Measurements from ENCODE around the gene ATF6.

ATF6 gene

GRCh38 chr1:161736335-161736969 is 29.7 kb upstream of the ATF6 start:
- DNase-seq (ENCODE audit: low read depth) = no peak
- H3K4me3 ChIP-seq (replicated peaks; ENCODE audit: low read depth, low read length) = no peak overlapping the region
- TF ChIP-seq CTCF (IDR thresholded peaks at IDR 0.05; ENCODE audit: low read length, missing control alignments) = no peak

GRCh38 chr1:161737625-161738024 is 28.5 kb upstream of the ATF6 start:
- H3K4me3 ChIP-seq (replicated peaks; ENCODE audit: low read depth, low read length) = no peak overlapping the region
- no peak for TF ChIP-seq CTCF (IDR thresholded peaks at IDR 0.05; ENCODE audit: low read length, missing control alignments)
- DNase-seq (ENCODE audit: low read depth) = no peak

GRCh38 chr1:161738627-161739287 is 27.4 kb upstream of the ATF6 start:
- peak; percentile 64 for TF ChIP-seq CTCF (IDR thresholded peaks at IDR 0.05; ENCODE audit: low read length, missing control alignments)
- H3K4me3 ChIP-seq (replicated peaks; ENCODE audit: low read depth, low read length) = no peak overlapping the region
- DNase-seq (ENCODE audit: low read depth) = peak; percentile 89

GRCh38 chr1:161739865-161740566 is 26.1 kb upstream of the ATF6 start:
- no peak for DNase-seq (ENCODE audit: low read depth)
- H3K4me3 ChIP-seq (replicated peaks; ENCODE audit: low read depth, low read length) = no peak overlapping the region
- TF ChIP-seq CTCF (IDR thresholded peaks at IDR 0.05; ENCODE audit: low read length, missing control alignments) = no peak

GRCh38 chr1:161740921-161741320 is 25.2 kb upstream of the ATF6 start:
- no peak for DNase-seq (ENCODE audit: low read depth)
- no peak for TF ChIP-seq CTCF (IDR thresholded peaks at IDR 0.05; ENCODE audit: low read length, missing control alignments)
- no peak overlapping the region for H3K4me3 ChIP-seq (replicated peaks; ENCODE audit: low read depth, low read length)

GRCh38 chr1:161743231-161743630 is 22.9 kb upstream of the ATF6 start:
- TF ChIP-seq CTCF (IDR thresholded peaks at IDR 0.05; ENCODE audit: low read length, missing control alignments) = no peak
- DNase-seq (ENCODE audit: low read depth) = peak; percentile 47
- H3K4me3 ChIP-seq (replicated peaks; ENCODE audit: low read depth, low read length) = no peak overlapping the region

All from fibroblast of pulmonary artery (primary cell).